ENCODE data around the gene OSGIN1.
A peak's percentile ranks its signal among the peaks of the same experiment; 100 is the strongest.

Gene OSGIN1, protein sequence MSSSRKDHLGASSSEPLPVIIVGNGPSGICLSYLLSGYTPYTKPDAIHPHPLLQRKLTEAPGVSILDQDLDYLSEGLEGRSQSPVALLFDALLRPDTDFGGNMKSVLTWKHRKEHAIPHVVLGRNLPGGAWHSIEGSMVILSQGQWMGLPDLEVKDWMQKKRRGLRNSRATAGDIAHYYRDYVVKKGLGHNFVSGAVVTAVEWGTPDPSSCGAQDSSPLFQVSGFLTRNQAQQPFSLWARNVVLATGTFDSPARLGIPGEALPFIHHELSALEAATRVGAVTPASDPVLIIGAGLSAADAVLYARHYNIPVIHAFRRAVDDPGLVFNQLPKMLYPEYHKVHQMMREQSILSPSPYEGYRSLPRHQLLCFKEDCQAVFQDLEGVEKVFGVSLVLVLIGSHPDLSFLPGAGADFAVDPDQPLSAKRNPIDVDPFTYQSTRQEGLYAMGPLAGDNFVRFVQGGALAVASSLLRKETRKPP

GRCh38 chr16:83952940-83953795, at the start of gene OSGIN1:
TSS of gene OSGIN1 (plus strand) at chr16:83953240. CDS start at chr16:83957672, 4,432 bp downstream.
- peak; percentile 10 for DNase-seq (ENCODE audit: low spot score)

DNA sequence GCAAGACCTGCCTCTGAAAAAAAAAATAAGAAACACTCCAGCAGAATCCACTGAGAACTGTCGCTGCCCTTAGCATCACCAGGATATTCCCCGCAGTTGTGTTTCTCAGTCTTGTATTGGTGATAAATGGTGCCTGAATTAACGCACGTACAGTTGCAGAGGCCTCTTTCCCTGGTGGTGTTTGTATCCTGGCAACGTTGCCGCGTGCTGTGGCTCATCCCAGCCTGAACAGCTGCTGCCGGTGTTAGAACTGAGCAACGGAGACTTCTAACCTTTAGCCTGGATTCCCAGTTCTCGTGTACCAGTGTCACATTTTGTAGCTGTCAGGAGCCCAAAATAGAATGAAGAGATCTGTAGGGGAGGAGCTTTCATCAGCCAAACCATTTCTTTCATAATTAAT, 49.3 kb upstream of the OSGIN1 start:
- DNase-seq (ENCODE audit: low spot score): no peak

DNA sequence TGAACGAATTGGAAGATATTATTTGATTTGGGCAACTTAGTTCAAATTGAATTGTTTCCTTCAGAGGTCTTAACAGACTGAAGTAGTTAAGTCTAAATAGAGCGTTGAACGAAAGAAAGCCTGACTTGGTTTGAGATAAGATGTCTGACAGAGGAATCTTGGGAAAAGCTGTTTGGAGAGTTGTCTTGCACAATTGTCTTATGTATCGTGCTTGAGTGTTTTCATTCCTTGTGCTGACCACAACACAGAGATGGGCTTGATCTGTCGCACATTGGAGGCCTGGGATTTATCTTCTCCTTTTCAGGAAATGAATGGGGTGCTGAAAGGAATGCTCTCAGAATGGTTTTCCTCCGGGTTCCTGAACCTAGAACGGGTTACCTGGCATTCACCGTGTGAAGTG, 46.4 kb upstream of the OSGIN1 start:
- DNase-seq (ENCODE audit: low spot score): no peak

DNA sequence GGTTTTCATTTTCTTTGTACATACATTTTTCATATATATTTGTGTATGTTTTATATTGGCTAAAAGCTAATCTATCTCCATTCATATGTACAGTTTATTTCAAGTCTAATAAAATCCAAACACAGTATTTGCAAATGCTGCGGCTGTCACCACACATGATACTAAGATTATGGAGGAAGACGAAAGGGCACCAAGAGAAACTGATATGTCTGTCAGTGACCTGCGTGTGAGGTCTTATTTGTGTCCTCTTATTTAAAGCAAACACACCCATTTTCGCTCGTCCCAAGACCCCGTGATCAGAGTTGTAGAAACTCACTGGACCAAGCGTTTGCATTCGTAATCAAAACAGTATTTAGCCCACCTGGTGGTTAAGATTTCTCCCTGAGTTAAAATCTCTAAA, 45.9 kb upstream of the OSGIN1 start:
- DNase-seq (ENCODE audit: low spot score): no peak

DNA sequence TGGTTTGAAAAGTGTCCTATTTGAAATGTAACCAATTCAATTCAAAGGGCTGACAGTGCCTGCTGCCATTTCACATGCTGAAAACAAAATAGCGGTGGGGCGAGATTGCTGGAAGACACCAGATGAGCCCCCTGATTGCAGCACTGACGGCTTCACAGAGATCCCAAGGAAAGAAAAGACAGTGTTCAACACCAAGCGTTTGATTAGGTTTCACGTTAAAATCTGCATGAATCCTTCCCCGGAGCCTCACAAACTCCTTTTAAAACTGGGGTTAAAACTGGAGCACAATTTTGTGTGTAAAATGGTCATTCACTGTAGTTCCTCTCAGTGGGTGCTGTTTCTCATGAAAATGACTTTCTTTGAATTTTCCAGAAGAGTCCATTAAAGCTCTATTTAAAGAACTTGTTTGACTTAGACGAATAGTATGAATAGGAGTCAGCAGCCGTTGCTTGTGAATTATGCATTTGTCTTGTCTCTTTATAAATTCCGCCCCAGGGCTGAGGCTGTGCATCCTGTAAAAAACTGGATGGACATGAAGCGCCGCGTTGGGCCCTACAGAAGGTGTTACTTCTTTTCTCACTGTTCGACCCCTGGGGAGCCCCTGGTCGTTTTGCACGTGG, 45.3 kb upstream of the OSGIN1 start:
- DNase-seq (ENCODE audit: low spot score): no peak

GRCh38 chr16:83908798-83909197, 44.2 kb upstream of the OSGIN1 start:
- no peak for DNase-seq (ENCODE audit: low spot score)

- DNase-seq (ENCODE audit: low spot score): no peak
Measured at GRCh38 chr16:83911290-83911689, 41.8 kb upstream of the OSGIN1 start.

DNA sequence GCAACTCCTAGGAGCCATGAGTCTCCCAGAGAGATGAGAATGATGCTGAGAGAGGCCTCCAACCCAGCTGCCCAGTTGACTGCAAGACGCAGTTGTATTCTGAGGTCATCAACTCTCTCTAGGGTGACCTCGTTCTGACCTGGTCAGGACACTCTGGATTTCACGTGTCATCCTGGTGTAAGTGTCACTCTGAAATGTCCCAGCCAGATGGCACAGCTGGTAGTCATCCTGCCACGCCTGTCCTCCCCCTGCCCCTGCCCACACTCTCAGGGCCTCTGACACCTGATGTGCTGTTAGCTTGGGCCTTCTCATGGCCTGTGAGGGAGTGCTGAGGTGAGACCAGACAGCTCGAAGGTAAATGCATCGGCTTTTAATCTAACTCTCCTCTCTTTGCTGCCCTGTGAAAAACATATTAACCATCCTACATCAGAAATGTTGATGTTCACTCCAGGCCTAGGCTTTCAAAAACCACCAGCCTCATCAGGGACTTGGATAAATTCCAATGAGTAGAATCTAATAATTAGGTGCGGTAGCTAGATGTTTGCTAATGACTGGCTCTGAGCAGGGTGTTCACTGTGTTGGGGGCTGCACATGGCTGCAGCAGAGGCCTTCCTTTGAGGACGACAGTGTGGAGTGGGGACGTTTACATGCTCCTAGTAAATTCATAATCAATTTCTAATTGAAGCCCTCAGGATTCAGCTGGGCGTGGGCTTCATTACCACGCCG, 40.4 kb upstream of the OSGIN1 start:
- no peak for DNase-seq (ENCODE audit: low spot score)

GRCh38 chr16:83913245-83913633, 39.8 kb upstream of the OSGIN1 start:
- DNase-seq (ENCODE audit: low spot score): no peak

- no peak for DNase-seq (ENCODE audit: low spot score)
Measured at GRCh38 chr16:83914091-83914710, 38.8 kb upstream of the OSGIN1 start.

GRCh38 chr16:83915081-83915480, 38.0 kb upstream of the OSGIN1 start:
- no peak for DNase-seq (ENCODE audit: low spot score)

DNA sequence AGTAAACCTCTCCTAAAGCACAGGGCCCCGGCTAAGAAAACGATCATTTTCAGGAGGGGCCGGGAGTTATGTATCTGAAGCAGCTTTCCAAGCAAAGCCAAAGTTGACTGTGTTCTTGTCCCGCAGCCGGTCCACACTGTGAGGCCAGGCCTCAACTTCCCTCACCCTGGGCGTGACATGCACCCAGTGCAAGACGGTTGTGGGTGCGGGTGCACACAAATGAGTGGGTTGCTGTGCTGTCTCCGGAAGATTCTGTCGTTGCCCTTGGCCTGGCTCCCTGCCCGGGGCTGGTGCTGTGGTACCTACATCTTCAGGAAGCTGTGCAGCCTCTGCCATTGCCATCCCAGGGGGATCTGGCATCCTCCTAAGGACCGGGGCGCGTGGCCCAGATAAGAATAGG, 37.5 kb upstream of the OSGIN1 start:
- DNase-seq (ENCODE audit: low spot score): no peak

DNA sequence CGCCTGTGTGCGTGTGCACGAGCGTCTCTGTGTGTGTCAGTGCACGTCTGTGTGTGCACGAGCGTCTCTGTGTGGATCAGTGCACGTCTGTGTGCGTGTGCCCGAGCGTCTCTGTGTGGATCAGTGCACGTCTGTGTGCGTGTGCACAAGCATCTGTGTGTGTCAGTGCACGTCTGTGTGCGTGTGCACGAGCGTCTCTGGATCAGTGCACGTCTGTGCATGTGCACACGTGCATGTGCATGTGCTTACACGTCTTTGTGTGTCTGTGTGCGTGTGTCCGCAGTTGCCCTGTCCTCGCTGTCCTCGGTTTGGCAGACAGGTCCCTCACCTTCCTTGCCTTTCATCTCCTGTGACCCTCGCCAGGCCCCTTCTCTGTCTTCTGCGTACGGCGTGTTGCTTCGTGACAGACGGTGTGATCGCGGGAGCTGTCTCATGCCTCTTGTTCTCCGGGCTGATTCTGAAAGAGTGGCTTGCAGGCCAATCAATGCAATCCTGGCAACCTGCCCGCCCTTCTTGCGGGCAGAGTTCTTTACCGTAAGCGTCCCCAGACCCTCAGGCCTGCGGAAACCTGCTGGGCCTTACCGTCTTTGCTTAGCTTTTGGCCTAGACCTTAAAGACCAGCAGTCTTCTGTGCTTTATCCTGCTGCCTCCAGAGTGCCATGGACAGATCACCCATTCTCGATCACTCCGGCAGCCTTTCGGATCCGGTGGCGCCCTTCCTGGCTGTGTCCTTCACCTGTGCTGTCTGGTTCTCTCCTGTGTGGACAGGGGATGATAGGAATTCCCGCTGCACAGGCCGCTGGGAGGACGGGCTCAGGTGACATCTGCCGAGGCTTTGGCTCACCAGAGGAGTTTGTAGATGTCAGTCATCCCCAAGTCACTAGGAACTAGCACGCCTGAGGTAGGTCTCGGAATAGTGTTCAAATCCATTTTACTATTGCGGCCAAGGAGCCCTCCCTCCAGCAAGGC, 35.6 kb upstream of the OSGIN1 start:
- DNase-seq (ENCODE audit: low spot score): no peak

DNA sequence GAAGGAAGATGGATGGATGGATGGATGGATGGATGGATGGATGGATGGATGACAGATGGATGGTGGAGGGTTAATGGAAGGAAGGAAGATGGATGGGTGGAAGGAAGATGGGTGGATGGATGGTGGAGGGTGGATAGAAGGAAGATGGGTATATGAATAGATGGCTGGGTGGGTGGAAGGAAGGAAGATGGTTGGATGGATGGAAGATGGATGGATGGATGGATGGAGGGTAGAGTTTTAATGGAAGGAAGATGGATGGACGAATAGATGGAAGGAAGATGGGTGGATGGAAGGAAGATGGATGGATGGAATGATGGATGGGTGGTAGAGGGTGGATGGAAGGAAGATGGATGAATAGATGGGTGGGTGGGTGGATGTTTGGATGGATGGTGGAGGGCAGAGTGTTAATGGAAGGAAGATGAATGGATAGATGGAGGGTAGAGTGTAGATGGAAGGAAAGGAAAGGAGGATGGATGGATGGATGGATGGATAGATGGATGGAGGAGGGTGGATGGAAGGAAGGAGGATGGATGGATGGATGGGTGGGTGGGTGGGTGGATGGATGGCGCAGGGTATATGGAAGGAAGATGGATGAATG, 32.0 kb upstream of the OSGIN1 start:
- no peak for DNase-seq (ENCODE audit: low spot score)

DNA sequence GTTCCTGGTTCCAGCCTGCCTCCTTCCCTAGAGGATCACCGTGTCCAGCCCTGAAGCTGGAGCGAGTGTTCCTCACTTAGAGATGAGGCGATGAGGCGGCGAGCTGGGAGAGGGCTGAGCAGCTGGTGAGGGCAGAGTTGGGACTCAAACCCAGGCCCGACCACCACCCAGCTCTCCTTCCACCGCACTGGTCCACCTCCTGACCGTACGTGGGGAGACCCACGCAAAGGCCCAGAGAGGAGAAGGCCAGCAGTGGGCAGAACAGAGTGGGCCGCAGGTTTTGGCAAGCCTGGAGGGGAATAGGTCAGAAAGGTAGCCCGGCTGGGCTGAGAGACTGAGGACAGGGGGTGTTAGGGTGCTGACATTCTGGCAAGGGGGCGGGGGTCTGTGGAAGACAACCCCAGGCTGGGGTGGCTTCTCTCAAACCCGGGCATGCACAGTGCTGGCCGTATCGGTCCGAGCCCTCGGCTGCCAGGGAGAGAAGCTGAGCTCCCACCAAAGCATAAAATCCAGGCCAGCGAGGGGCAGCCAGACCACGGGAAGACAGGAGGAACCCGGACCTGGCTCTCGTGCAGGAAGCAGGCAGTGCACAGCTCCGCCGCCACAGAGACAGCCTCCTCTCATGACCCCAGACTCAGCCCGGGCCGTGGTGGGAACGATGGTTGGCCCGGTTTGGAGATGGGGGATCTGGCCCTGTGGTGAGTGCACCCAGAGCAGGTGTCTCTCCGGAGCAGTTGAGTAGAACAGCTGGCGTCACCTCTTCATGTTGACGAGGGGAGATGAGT, 29.3 kb upstream of the OSGIN1 start:
- no peak for DNase-seq (ENCODE audit: low spot score)

DNA sequence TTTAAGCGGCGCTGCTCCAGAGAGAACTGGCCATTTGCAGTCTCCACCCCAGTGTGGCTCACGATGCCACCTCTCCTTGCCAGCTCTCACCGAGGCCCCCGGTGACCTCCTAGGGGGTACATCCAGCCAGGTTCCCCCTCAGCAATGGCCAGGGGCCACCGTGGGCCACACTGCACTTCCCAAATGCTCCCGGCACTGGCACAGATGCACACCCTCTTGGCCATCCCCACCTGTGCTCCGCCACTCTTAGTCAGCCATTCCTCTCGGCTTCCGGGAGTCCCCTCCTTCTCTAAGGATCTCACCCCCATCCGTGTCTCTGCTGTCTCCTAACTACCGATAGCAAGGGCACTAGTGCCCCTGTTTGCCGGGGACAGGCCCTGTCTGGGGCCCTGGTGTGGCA, 28.4 kb upstream of the OSGIN1 start:
- DNase-seq (ENCODE audit: low spot score): no peak

DNA sequence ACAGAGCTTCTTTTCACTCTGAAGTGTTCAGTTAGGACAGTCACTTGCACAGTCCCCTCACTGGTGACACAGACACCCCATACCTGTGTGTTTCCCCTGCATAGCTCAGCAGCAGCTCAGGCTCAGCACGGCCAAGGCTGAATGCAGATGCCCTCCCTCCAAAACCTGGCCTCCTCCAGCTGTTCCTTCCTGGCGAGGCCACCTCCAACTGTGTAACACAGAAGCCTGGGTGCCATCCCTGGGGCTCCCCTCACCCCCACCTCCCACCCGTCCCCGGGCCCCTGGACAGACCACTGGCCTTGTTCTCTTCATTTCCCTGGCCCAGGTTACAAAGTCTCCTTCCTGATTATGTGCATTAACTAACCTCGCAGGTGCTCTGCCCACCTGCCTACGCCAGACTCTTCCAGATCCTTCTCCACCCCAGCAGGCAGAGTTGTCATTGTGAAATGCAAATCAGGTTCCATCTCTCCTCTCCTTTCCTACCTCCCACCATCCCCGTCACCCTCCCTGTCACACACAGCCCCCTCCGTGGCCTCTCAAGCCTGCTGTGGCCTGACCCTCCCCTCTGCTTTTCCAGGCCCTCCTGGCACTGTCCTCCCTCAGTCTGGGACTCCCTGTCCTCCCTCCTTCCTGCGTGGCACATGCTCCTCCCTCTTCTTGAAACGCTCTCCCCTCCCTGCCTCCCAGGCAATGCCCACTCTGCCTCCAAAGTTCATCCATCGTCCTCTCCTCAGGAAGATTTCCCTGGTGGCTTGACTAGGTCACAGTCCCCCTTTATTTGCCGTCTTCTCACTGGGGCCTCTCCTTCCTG, 27.7 kb upstream of the OSGIN1 start:
- no peak for DNase-seq (ENCODE audit: low spot score)
